Mucosa of stomach (tissue), 1 donor: Measurements from ENCODE around the gene VTI1B.
"Not testable (repeated sequence)": the region's sequence is repeated elsewhere in the genome, so short reads cannot be mapped to it uniquely, and the experiment has no call there.

ENCODE experiments used
- H3K27me3 ChIP-seq: one replicate; pipeline ENCODE4 v1.7.0; 2013; ENCODE audit warnings: mild to moderate bottlenecking, low read length; ENCODE audit not compliant: control insufficient read depth, insufficient read depth
- H3K36me3 ChIP-seq: one replicate; pipeline ENCODE4 v1.7.0; 2013; ENCODE audit warnings: low read length; ENCODE audit not compliant: control insufficient read depth, insufficient read depth
- H3K4me1 ChIP-seq: one replicate; pipeline ENCODE4 v1.7.0; 2013; ENCODE audit warnings: mild to moderate bottlenecking, low read length; ENCODE audit not compliant: control insufficient read depth, insufficient read depth
- H3K4me3 ChIP-seq: one replicate; pipeline ENCODE4 v1.7.0; 2013; ENCODE audit warnings: low read length
- H3K9ac ChIP-seq: one replicate; pipeline ENCODE4 v1.7.0; 2013; ENCODE audit warnings: mild to moderate bottlenecking, low read length, moderate library complexity
- H3K9me3 ChIP-seq: one replicate; pipeline ENCODE4 v1.7.0; 2013; ENCODE audit warnings: mild to moderate bottlenecking, low read length, moderate library complexity; ENCODE audit not compliant: control insufficient read depth
- donor health status: Pancreatic carcinoma.

VTI1B gene

DNA sequence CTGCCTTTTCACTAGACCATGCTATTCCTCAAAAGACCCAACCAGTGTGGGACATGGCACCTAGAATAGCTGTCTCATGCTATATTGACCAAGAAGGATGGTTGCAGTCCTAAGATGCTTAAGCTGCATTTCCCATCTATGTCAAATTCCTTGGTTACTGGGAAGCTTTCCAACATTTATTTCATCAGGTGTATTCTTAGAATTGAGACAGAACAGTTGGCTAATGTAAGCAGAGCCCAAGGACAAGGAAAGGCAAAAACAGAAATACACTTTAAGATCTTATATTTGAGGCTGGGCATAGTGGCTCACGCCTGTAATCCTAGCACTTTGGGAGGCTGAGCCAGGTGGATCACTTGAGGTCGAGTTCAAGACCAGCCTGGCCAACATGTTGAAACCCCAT is 30.0 kb downstream of the VTI1B start:
- Histone ChIP-seq H3K9me3 (no peaks in the 10 kb centered on the region), H3K4me3 (no peak overlapping the region), H3K4me1 (no peaks in the 10 kb centered on the region), H3K27me3 (no peaks in the 10 kb centered on the region), H3K9ac (no peak overlapping the region), H3K36me3 (no peaks in the 10 kb centered on the region)

GRCh38 chr14:67643713-67644112 is 30.7 kb downstream of the VTI1B start:
- Histone ChIP-seq H3K27me3 (no peaks in the 10 kb centered on the region), H3K4me1 (no peaks in the 10 kb centered on the region), H3K36me3 (no peaks in the 10 kb centered on the region), H3K9ac (no peak overlapping the region), H3K4me3 (no peak overlapping the region), H3K9me3 (no peaks in the 10 kb centered on the region)

DNA sequence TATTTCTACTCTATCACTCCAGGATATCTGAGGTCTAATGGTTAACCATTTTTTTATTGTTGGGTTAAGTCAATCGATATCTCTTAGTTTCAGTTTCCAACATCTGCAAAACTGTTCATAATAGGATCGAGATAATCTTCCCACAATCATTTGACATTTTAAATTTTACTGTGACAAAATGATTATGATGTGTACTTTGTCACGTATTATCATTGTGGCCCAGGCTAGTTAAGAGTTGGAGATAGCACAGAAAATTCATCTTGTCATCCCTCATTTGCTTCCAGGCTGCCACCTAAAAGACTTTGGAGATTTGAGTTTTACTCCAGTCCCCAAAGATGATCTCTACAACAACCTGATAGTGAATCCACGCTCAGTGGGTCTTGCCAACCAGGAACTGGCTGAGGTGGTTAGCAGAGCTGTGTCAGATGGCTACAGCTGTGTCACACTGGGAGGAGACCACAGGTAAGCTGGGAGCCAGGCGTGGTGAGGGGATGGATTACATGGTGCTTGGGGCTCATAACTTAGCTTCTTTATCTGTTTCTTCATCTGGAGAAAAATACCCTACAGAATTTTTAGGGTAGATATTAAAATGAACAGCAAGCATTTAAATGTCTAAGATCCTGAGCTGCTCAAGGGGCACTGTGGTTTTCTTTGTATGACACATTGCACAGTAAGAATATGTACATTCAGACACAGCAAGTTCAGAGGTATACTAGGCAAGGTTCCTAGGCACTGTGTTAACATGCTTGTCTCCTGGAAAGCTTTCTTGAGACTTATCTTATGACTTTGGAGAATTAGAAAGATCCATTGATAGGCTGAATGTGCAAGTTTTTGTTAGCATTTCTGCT is 32.3 kb downstream of the VTI1B start:
- no peak overlapping the region for H3K9ac ChIP-seq
- H3K27me3 ChIP-seq: no peaks in the 10 kb centered on the region
- no peaks in the 10 kb centered on the region for H3K36me3 ChIP-seq

DNA sequence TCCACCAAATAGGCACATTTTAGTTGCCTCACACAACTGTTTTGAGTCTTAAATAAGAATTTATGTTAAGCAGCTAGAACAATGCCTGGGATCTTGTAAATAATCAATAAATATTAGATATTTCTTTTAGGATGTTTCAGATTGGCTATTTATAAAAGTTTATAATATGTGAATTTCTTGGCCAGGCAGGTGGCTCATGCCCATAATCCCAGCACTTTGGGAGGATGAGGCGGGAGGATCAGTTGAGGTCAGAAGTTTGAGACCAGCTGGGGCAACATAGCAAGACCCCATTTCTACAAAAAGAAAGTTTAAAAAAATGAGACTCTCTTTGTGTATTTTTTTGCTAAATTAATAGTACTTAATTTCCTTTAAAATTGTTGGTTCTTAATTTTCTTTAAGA is 33.0 kb downstream of the VTI1B start:
- H3K36me3 ChIP-seq: no peaks in the 10 kb centered on the region
- no peaks in the 10 kb centered on the region for H3K9me3 ChIP-seq

More for the DNA sequence above, 32.3 kb downstream of the VTI1B start:
- H3K9me3 ChIP-seq: no peaks in the 10 kb centered on the region
- no peaks in the 10 kb centered on the region for H3K4me1 ChIP-seq
- H3K4me3 ChIP-seq: no peak overlapping the region

DNA sequence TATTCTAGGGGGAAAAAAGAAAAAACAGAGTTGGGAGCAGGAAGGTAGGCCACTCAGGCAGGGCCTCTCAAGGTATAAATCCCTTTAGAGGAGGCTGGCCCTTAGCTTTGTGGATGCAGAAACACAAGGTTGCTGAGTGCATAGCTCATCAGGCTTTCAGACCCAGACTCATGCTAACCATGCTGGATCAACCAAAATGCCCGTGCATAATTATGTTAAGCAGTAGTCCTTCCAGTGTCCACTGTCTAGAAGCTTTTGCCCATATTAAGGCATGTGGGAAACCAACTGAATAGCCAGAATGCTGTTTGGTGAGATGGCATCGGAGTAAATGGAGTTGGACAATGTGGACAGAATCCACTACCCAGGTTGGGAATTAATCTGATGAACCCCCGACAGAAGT is 35.8 kb downstream of the VTI1B start:
- Histone ChIP-seq H3K36me3 (no peaks in the 10 kb centered on the region), H3K4me1 (no peaks in the 10 kb centered on the region), H3K27me3 (peaks cover 4% of the 10 kb centered on the region), H3K9me3 (no peaks in the 10 kb centered on the region), H3K4me3 (no peak overlapping the region), H3K9ac (no peak overlapping the region)

More for the DNA sequence above, 33.0 kb downstream of the VTI1B start:
- Histone ChIP-seq H3K4me1 (no peaks in the 10 kb centered on the region), H3K27me3 (no peaks in the 10 kb centered on the region), H3K9ac (no peak overlapping the region), H3K4me3 (no peak overlapping the region)

DNA sequence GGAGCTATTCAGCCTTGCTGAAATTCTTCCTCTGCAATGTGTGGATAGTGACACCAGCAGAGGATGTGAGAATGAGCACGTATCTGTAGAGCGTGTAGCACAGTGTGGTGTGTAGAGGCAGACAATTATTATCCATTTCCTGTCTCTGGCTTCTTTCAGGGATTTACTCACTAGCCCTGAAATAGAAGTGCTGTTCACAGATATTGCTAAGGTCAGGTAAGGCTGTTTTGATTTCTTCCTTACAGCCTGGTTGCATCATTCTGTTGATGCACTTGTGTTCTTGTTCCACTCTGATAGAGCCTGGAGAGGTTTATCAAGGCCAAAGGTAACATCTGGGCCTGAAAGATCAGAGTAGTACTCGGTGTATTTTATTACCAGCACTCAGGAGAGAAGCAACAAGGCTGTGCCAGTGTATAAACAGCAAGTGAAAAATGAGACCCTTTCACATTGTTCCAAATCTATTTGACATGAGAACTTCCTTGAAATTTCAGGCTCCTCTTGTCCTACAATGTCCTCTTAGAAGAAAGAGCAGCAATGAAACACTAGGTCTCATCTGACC is 38.0 kb downstream of the VTI1B start:
- Histone ChIP-seq H3K4me1 (no peaks in the 10 kb centered on the region), H3K36me3 (no peaks in the 10 kb centered on the region), H3K9me3 (no peaks in the 10 kb centered on the region), H3K27me3 (peaks cover 4% of the 10 kb centered on the region), H3K4me3 (no peak overlapping the region), H3K9ac (no peak overlapping the region)

GRCh38 chr14:67633451-67634147 is 40.8 kb downstream of the VTI1B start:
- no peak overlapping the region for H3K4me3 ChIP-seq
- H3K4me1 ChIP-seq: no peaks in the 10 kb centered on the region
- no peaks in the 10 kb centered on the region for H3K9me3 ChIP-seq
- peaks cover 4% of the 10 kb centered on the region for H3K27me3 ChIP-seq
- H3K36me3 ChIP-seq: no peaks in the 10 kb centered on the region
- H3K9ac ChIP-seq: no peak overlapping the region

GRCh38 chr14:67630938-67631337 is 43.5 kb downstream of the VTI1B start:
- no peak overlapping the region for H3K4me3 ChIP-seq
- no peaks in the 10 kb centered on the region for H3K36me3 ChIP-seq
- H3K9me3 ChIP-seq: no peaks in the 10 kb centered on the region
- no peaks in the 10 kb centered on the region for H3K4me1 ChIP-seq
- H3K9ac ChIP-seq: no peak overlapping the region
- peaks cover 4% of the 10 kb centered on the region for H3K27me3 ChIP-seq

DNA sequence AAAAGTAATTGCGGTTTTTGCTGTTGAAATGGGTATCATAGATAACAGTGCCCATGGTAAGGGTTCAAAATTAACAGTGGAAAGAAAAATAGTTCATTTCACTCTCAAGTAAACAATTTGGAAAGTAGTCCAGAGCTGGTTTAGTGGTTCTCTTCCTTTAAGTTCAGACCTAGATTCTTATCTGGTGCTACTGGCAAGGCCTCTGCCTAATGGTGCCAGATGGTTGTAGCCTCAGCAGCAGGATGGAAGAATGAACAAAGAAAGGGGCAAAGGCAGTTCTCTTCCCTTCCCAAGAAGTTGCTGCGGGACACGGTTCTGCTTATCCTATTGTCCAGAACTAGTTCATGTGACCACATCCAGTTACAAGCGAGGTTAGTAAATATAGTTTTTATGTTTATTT is 44.2 kb downstream of the VTI1B start:
- no peak overlapping the region for H3K4me3 ChIP-seq
- no peak overlapping the region for H3K9ac ChIP-seq
- H3K36me3 ChIP-seq: no peaks in the 10 kb centered on the region
- H3K9me3 ChIP-seq: no peaks in the 10 kb centered on the region
- peaks cover 4% of the 10 kb centered on the region for H3K27me3 ChIP-seq
- no peaks in the 10 kb centered on the region for H3K4me1 ChIP-seq

DNA sequence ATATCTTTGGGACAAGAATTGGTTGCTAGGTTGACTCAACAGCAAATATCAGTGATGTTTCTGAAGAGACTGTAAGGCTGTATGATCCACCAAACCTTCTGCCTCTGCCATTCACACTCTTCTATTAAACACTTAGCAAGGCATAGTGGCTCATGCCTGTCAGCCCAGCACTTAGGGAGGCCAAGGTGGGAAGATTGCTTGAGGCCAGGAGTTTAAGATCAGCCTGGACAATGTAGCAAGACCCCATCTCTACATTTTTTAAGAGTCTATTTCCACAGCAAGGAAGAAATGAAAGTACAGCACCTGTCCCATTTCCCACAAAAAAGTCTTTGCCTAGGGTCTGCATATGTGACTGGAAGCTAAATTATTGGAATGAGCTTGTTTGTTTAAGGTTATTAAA is 46.9 kb downstream of the VTI1B start:
- Histone ChIP-seq H3K9ac (no peak overlapping the region), H3K4me1 (no peaks in the 10 kb centered on the region), H3K9me3 (no peaks in the 10 kb centered on the region), H3K4me3 (no peak overlapping the region), H3K36me3 (no peaks in the 10 kb centered on the region), H3K27me3 (no peaks in the 10 kb centered on the region)

DNA sequence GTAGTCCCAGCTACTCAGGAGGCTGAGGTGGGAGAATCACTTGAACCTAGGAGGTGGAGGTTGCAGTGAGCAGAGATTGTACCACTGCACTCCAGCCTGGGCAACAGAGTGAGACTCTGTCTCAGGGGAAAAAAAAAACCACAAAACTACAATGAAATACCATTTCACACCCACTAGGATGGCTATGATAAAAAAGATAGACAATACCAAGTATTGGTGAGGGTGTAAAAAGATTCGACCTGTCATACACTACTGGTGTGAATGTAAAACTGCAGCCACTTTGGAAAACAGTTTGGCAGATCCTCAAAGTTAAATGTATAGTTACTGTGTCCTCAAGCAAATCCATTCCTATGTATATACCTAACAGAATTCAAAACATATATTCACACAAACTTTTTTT is 48.3 kb downstream of the VTI1B start:
- not testable (repeated sequence) for H3K27me3 ChIP-seq, H3K4me1 ChIP-seq, H3K36me3 ChIP-seq, H3K9ac ChIP-seq, H3K4me3 ChIP-seq, H3K9me3 ChIP-seq

DNA sequence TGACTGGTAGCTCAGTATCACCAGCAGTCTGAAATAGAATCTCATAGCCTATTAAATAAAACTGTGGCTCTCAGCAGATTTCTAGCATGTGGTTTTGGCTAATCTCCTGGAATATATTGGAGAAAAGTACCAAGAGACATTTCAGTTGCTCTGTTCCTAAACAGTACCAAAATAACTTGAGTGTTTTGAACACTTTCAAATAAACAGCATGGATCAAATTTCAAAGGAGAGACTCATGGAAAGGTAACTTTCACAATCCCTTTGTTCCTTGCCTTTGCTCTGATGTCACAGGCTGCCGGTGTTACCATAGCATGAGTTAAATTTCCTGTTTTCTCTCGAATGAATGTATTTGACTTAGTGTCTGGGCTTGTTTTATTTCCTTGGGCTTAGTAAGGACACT is 51.3 kb downstream of the VTI1B start:
- Histone ChIP-seq H3K4me3 (no peak overlapping the region), H3K36me3 (no peaks in the 10 kb centered on the region), H3K9ac (no peak overlapping the region)

More for the DNA sequence above, 51.3 kb downstream of the VTI1B start:
- Histone ChIP-seq H3K27me3 (no peaks in the 10 kb centered on the region), H3K9me3 (no peaks in the 10 kb centered on the region), H3K4me1 (peaks cover 9% of the 10 kb centered on the region)
